AG04449 (cell line): ENCODE measurements around the gene PTPRT.

Experiments used
- CTCF ChIA-PET: fragments of 350-600 bp; formaldehyde crosslinking; extraction: SDS; loops from one replicate; lab custom pipeline; 2021; ENCODE audit warnings: antibody characterized with exemption; lab: Yijun Ruan, JAX
- POLR2A ChIA-PET: fragments of 400-600, 350-600 bp; formaldehyde crosslinking; extraction: SDS; loops from one replicate; lab custom pipeline; 2020; ENCODE audit warnings: antibody characterized with exemption, inconsistent platforms; lab: Yijun Ruan, JAX
- DNase-seq: peaks from one replicate; pipeline ENCODE4 v3.0.0-alpha.2; 2010; ENCODE audit warnings: low read depth, low spot score
- H3K4me3 ChIP-seq: 2 replicates; pipeline ENCODE4 v1.5.1; 2011; ENCODE audit warnings: low read depth, mild to moderate bottlenecking, control low read depth, low read length
- TF ChIP-seq, protein P1 (sequence below): IDR thresholded peaks from one replicate; pipeline ENCODE4 v1.5.1; 2011; ENCODE audit warnings: mild to moderate bottlenecking, moderate library complexity, low read length, control low read depth, inconsistent platforms; ENCODE audit not compliant: insufficient read depth; ENCODE audit errors: missing control alignments

PTPRT gene

DNA sequence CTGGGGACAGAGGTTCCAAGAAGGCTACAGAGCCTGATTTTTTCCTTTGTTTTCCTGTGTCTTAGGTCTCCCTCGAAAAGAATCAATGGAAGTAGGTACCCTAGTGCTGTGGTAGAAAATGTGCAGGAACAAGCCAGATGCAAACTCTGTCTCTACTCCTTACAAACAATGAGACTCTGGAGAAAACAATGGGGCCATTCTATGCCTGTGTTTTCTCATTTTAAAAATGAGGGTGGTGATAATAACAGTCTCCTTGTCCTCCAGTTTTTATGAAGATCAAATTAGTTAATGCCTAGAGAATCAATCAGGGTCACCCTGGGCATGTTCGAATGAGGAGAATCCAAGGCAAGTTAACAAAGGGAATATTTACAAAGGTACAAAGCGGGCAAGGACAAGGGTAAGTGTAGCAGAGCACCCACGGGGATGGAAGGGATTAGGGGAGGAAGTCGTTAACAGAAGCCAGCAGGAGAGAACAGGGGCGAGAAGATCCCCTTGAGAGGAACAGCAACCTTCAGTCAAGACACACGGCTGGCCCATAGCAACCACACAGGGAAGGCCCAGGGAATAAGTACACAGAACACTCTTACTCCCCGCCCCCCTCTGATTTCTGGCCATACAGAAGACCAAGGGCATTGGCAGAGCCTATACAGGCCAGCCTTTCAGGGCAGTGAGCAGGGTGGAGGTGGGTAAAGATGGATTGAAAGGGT is 342.8 kb downstream of the PTPRT start:
- POLR2A ChIA-PET: no interaction called here
- DNase-seq: no peak
- CTCF ChIA-PET: no interaction called here
- H3K4me3 ChIP-seq: no peak overlapping the region
- TF ChIP-seq, protein P1, sequence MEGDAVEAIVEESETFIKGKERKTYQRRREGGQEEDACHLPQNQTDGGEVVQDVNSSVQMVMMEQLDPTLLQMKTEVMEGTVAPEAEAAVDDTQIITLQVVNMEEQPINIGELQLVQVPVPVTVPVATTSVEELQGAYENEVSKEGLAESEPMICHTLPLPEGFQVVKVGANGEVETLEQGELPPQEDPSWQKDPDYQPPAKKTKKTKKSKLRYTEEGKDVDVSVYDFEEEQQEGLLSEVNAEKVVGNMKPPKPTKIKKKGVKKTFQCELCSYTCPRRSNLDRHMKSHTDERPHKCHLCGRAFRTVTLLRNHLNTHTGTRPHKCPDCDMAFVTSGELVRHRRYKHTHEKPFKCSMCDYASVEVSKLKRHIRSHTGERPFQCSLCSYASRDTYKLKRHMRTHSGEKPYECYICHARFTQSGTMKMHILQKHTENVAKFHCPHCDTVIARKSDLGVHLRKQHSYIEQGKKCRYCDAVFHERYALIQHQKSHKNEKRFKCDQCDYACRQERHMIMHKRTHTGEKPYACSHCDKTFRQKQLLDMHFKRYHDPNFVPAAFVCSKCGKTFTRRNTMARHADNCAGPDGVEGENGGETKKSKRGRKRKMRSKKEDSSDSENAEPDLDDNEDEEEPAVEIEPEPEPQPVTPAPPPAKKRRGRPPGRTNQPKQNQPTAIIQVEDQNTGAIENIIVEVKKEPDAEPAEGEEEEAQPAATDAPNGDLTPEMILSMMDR: no peak

DNA sequence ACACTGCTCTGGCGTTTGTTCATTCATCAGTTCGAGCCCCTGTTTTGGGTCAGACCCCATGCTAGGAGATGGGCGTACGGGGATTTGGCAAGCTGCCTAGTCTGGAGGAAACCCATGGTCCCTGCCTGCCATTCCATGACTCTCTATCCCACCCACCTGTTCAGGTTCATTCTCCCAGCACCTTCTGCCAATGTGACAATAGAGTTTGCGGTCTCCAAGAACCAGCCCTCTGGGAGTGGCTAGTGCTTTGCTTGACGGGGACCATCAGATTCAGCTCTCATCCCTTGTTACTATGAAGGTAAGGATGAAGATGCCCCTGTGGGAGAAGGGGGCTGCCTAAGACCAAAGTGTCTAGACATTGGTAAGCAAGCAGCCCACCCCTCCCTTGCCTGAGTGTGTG is 345.0 kb downstream of the PTPRT start:
- TF ChIP-seq, protein P1: no peak
- POLR2A ChIA-PET: no interaction called here
- H3K4me3 ChIP-seq: no peak overlapping the region
- CTCF ChIA-PET: no interaction called here
- no peak for DNase-seq

DNA sequence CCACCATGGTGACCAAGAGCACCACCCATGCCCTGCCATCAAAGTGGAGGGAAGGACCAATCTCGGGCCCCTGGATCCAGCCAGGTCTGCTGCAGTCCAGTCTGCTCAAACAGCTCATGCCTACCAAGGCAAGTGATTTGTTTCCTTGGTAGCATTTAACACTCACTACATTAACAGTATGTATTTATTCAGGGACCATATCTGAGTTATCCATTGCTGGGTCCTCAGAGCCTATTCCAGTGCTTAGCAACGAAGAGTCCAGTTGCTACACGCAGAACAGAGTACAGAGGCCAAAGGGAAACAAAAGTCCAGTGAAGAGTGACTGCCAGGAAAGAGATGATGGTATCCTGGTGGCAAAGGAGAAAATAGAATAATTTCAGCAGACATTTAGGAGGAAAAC is 352.2 kb downstream of the PTPRT start:
- CTCF ChIA-PET: no interaction called here

DNA sequence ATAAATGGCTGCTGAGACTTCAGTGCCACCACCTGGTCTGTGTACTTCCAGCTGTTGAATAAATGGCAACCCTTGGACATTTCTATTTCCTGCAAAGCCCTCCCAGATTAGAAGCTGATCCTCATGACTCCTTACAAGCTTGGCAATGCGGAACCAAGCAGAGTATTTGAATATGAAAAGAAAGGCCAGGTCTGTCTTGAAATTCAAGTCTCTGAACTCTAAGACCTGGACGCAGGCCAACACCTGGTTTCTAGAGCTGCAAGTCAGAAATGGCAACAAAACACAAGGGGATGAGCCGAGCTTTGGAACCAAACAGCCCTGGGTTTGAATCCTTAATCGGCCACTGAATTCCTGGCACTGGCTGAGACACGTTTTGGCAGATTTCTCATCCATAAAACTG is 353.4 kb downstream of the PTPRT start:
- ChIA-PET CTCF (no interaction called here), POLR2A (no interaction called here)
- DNase-seq: no peak
- no peak overlapping the region for H3K4me3 ChIP-seq
- TF ChIP-seq, protein P1: no peak

More for the DNA sequence above, 352.2 kb downstream of the PTPRT start:
- POLR2A ChIA-PET: no interaction called here
- H3K4me3 ChIP-seq: no peak overlapping the region
- TF ChIP-seq, protein P1: no peak
- DNase-seq: no peak

DNA sequence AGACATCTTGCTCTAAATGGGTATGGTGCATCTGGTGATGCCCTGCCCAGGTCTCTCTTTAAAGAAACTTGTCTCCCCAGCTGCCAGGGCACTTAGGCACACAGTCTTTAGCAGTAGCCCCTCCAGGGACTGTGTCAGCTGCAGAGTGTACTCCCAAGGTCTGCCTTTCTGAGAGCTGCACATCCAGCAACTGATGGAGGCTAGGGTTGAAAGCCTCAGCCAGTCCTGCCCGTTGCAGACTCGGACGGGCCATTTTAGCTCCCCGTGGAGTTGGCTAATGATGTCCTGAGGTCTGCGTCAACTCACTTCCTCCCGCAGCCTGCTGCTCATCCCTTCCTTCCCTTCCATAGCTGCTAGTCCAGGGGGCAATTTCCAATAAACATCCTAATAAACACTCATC is 381.8 kb downstream of the PTPRT start:
- CTCF ChIA-PET: no interaction called here
- POLR2A ChIA-PET: no interaction called here
- no peak overlapping the region for H3K4me3 ChIP-seq
- TF ChIP-seq, protein P1: no peak
- no peak for DNase-seq

DNA sequence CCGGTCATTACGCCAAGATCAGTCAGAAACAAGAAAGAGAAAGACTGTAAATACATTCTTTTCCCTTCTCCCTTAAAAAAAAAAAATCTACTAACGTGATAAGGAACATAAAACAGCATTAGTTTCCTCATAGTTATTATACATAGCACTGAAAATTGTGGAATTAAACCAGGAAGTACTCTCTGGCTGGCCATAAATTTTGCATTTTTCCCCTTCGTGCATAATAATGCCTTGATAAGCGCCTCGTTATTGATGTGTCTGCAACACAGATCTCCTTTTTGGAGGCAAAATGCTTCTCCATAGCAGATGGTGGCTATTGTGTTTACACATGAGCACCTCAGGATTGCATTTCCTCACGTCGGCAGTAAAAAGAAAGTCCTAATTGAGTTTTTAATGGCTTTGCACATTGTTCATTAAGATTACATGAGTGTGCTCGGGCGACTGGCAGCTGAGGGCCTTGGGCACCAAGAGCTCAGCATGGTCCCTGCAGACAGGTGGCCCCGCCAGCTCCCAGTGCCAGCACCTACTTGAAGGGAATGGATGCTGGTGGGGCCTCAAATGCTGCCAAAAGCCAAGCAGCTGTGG is 394.5 kb downstream of the PTPRT start:
- ChIA-PET CTCF (no interaction called here), POLR2A (no interaction called here)
- TF ChIP-seq, protein P1: no peak
- DNase-seq: no peak
- no peak overlapping the region for H3K4me3 ChIP-seq
